Liver (tissue), 9 donors: ENCODE data around the gene GAB2. TPM values are rescaled to one million over a fixed set of nuclear protein-coding genes. Genes with fewer than 3 reads are reported as not detected.

Experiments used
- DNase-seq: peaks from one replicate; pipeline ENCODE4 v3.0.0-alpha.2; 2017; ENCODE audit warnings: low spot score
- H3K27ac ChIP-seq, 2 donors: one replicate each; pipeline ENCODE4 v1.7.0; 2013; ENCODE audit warnings: inconsistent platforms in 2 of 2, low read length in 2 of 2, control low read depth in 1 of 2, low read depth in 1 of 2, mild to moderate bottlenecking in 1 of 2
- H3K27me3 ChIP-seq, 4 donors: one replicate each; pipeline versions ENCODE4 v1.6.1 to v1.7.0; 2013; ENCODE audit warnings: low read length in 3 of 4, inconsistent platforms in 1 of 4, mild to moderate bottlenecking in 1 of 4, moderate library complexity in 1 of 4; ENCODE audit not compliant: control insufficient read depth in 4 of 4, insufficient read depth in 4 of 4
- H3K36me3 ChIP-seq, 4 donors: one replicate each; pipeline versions ENCODE4 v1.6.1 to v1.7.0; 2013; ENCODE audit warnings: low read length in 3 of 4, mild to moderate bottlenecking in 3 of 4, low read depth in 1 of 4, moderate library complexity in 1 of 4; ENCODE audit not compliant: control insufficient read depth in 4 of 4, insufficient read depth in 3 of 4
- H3K4me1 ChIP-seq, 4 donors: one replicate each; pipeline versions ENCODE4 v1.6.1 to v1.7.0; 2013; ENCODE audit warnings: low read length in 3 of 4, mild to moderate bottlenecking in 3 of 4, moderate library complexity in 1 of 4; ENCODE audit not compliant: control insufficient read depth in 4 of 4, insufficient read depth in 4 of 4
- H3K4me3 ChIP-seq, 3 donors: one replicate each; pipeline versions ENCODE4 v1.6.1 to v1.7.0; 2013; ENCODE audit warnings: low read length in 3 of 3, control low read depth in 1 of 3, low read depth in 1 of 3, mild to moderate bottlenecking in 1 of 3
- H3K9ac ChIP-seq, 2 donors: one replicate each; pipeline ENCODE4 v1.7.0; 2013; ENCODE audit warnings: low read length in 2 of 2, mild to moderate bottlenecking in 2 of 2, moderate library complexity in 2 of 2, control low read depth in 1 of 2, low read depth in 1 of 2
- H3K9me3 ChIP-seq, 4 donors: one replicate each; pipeline versions ENCODE4 v1.6.1 to v1.7.0; 2013; ENCODE audit warnings: low read length in 3 of 4; ENCODE audit not compliant: control insufficient read depth in 4 of 4
- ATF3 ChIP-seq: IDR thresholded peaks from 2 replicates; pipeline ENCODE4 v1.6.1; 2016; ENCODE audit warnings: antibody characterized with exemption
- CTCF ChIP-seq: fragments of 150-350 bp; IDR thresholded peaks from 2 replicates; pipeline ENCODE4 v1.5.1; 2017; ENCODE audit warnings: improper control_type of control experiment, low read depth, low read length; ENCODE audit not compliant: missing input control
- EGR1 ChIP-seq, 2 donors: IDR thresholded peaks; 2 replicates each; pipeline ENCODE4 v1.6.1; 2016 to 2018; ENCODE audit warnings: antibody characterized with exemption in 2 of 2, low read depth in 2 of 2
- FOXA1 ChIP-seq: IDR thresholded peaks from 2 replicates; pipeline ENCODE4 v1.6.1; 2016; ENCODE audit warnings: antibody characterized with exemption
- FOXA2 ChIP-seq: IDR thresholded peaks from 2 replicates; pipeline ENCODE4 v1.6.1; 2016; ENCODE audit warnings: antibody characterized with exemption
- GABPA ChIP-seq, 2 donors: IDR thresholded peaks in 1 of 2; conservative IDR thresholded peaks in 1 of 2; 2 replicates each; pipeline ENCODE4 v1.6.1; 2016; ENCODE audit warnings: antibody characterized with exemption in 2 of 2, mild to moderate bottlenecking in 1 of 2, moderate library complexity in 1 of 2
- HNF4A ChIP-seq, 2 donors: conservative IDR thresholded peaks; 2 replicates each; pipeline ENCODE4 v1.6.1; 2016; ENCODE audit warnings: antibody characterized with exemption in 2 of 2, mild to moderate bottlenecking in 2 of 2
- HNF4G ChIP-seq: IDR thresholded peaks from 2 replicates; pipeline ENCODE4 v1.6.1; 2016; ENCODE audit warnings: antibody characterized with exemption
- JUND ChIP-seq, 2 donors: IDR thresholded peaks; 2 replicates each; pipeline ENCODE4 v1.6.1; 2016; ENCODE audit warnings: antibody characterized with exemption in 2 of 2
- MAX ChIP-seq: IDR thresholded peaks from 2 replicates; pipeline ENCODE4 v1.6.1; 2016; ENCODE audit warnings: antibody characterized with exemption
- NR2F2 ChIP-seq: IDR thresholded peaks from 2 replicates; pipeline ENCODE4 v1.6.1; 2016; ENCODE audit warnings: antibody characterized with exemption
- REST ChIP-seq: IDR thresholded peaks from 2 replicates; pipeline ENCODE4 v1.6.1; 2016; ENCODE audit warnings: antibody characterized with exemption, mild to moderate bottlenecking
- RXRA ChIP-seq, 2 donors: IDR thresholded peaks; 2 replicates each; pipeline ENCODE4 v1.6.1; 2017 to 2018; ENCODE audit warnings: antibody characterized with exemption in 2 of 2, mild to moderate bottlenecking in 1 of 2
- SP1 ChIP-seq: IDR thresholded peaks from 2 replicates; pipeline ENCODE4 v1.6.1; 2018; ENCODE audit warnings: antibody characterized with exemption, mild to moderate bottlenecking
- YY1 ChIP-seq: IDR thresholded peaks from 2 replicates; pipeline ENCODE4 v1.6.1; 2016; ENCODE audit warnings: antibody characterized with exemption, mild to moderate bottlenecking
- WGBS: extraction: QIAGEN DNeasy Blood & Tissue Kit; methylation state at CpG from one replicate; pipeline ENCODE4 v1.1.7; 2013; 5-methylcytosine and 5-hydroxymethylcytosine counted together
- polyA plus RNA-seq, 2 donors: library from polyadenylated mRNA; stranded (reverse) in 1 of 2; unstranded in 1 of 2; fragments of 200-250 nt in 1 of 2; fragments of >200 nt in 1 of 2; fragmentation: Nextera tagmentation in 1 of 2; extraction: Ambion mirVana in 1 of 2; gene quantifications; one replicate each; pipeline versions ENCODE4 v1.2.1 to v1.2.3, GENCODE V29; 2013 to 2015
- total RNA-seq, 2 donors: library from RNA; depleted of rRNA; stranded (reverse); fragments of >200 nt; gene quantifications; one replicate each; pipeline ENCODE4 v1.2.3, GENCODE V29; 2014
- donor health status: healthy.
- donor health status: healthy.
- donor health status: healthy.
- donor health status: healthy.
- donor health status: healthy.

GAB2 gene
- total and polyA plus RNA-seq, 4 donors: 1.3 to 3.6 (median 2.5) TPM

- TF ChIP-seq CTCF (no peak), EGR1 (IDR thresholded peaks at IDR 0.05; ENCODE audit: low read depth in 2 of 2) (no peak)
Measured at GRCh38 chr11:78391424-78391823, 26.2 kb downstream of the GAB2 start (continued).

- Histone ChIP-seq H3K9ac (no peak overlapping the region), H3K9me3 (no peaks in the 10 kb centered on the region), H3K27me3 (no peaks in the 10 kb centered on the region), H3K4me1 (no peaks in the 10 kb centered on the region), H3K27ac (no peak overlapping the region), H3K36me3 (no peaks in the 10 kb centered on the region), H3K4me3 (no peak overlapping the region)
- no peak for DNase-seq
- TF ChIP-seq JUND (IDR thresholded peaks at IDR 0.05): no peak
- TF ChIP-seq SP1: no peak
- TF ChIP-seq YY1: no peak
- TF ChIP-seq REST: no peak
- TF ChIP-seq MAX: no peak
- TF ChIP-seq FOXA1: no peak
- TF ChIP-seq EGR1 (IDR thresholded peaks at IDR 0.05; ENCODE audit: low read depth in 2 of 2): no peak
- TF ChIP-seq CTCF: no peak
- TF ChIP-seq GABPA (IDR thresholded peaks at IDR 0.05 in 1 of 2, conservative IDR thresholded peaks at IDR 0.05 in 1 of 2): no peak
- TF ChIP-seq FOXA2: no peak
- TF ChIP-seq ATF3: no peak
- no peak for TF ChIP-seq HNF4A (conservative IDR thresholded peaks at IDR 0.05)
- no peak for TF ChIP-seq RXRA (IDR thresholded peaks at IDR 0.05)
- no peak for TF ChIP-seq NR2F2
- TF ChIP-seq HNF4G: no peak
- WGBS: 72% methylated on average over 5 of the region's 5 CpGs
Measured at GRCh38 chr11:78390809-78391208, 26.8 kb downstream of the GAB2 start.
